GM19035 (cell line): Measurements from ENCODE around the gene SDC1.
"Not testable (repeated sequence)": the region's sequence is repeated elsewhere in the genome, so short reads cannot be mapped to it uniquely, and the experiment has no call there.

Source experiments
- ATAC-seq: cut with Tn5 transposase; IDR thresholded peaks from one replicate; pipeline ENCODE4 v1.9.1; 2021; ENCODE audit not compliant: unreplicated experiment

SDC1 gene, protein sequence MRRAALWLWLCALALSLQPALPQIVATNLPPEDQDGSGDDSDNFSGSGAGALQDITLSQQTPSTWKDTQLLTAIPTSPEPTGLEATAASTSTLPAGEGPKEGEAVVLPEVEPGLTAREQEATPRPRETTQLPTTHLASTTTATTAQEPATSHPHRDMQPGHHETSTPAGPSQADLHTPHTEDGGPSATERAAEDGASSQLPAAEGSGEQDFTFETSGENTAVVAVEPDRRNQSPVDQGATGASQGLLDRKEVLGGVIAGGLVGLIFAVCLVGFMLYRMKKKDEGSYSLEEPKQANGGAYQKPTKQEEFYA

DNA sequence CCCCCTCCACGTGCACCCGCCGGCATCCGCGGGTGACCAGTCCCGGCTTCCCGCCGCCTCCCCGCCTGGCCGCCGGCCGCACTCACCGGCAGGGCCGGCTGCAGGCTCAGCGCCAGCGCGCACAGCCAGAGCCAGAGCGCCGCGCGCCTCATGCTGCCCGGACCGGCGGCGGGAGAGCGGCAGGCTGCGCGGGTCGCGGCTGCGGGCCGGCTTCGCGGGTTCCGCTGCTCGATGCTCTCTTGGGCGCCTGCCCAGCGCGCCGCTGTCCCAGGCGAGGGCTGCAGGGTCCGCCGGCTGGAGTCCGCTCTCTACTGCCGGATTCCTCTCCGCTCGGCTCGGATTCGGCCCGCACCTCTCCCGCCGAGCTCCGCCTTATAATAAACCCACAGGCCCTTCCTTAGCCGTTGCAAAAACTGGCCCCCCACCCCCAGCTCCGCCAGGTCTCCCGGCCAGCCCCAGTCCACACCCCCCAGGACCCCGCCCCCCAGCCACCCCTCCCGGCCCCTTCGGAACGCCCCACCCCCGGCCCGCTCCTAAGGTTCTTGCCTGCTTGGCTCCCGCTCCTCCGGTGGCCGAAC is at the start of gene SDC1:
Gene SDC1 (minus strand): TSS at position 415 of the 578 bp plus-strand sequence. CDS start 263 bp downstream, at position 152.
- ATAC-seq = peak; percentile 36

GRCh38 chr2:20273042-20273441 is 48.1 kb upstream of the SDC1 start:
- ATAC-seq = no peak

- ATAC-seq = not testable (repeated sequence)
These were observed 43.4 kb upstream of the SDC1 start for GRCh38 chr2:20268317-20268716.

GRCh38 chr2:20267529-20267928 is 42.6 kb upstream of the SDC1 start:
- ATAC-seq = no peak

DNA sequence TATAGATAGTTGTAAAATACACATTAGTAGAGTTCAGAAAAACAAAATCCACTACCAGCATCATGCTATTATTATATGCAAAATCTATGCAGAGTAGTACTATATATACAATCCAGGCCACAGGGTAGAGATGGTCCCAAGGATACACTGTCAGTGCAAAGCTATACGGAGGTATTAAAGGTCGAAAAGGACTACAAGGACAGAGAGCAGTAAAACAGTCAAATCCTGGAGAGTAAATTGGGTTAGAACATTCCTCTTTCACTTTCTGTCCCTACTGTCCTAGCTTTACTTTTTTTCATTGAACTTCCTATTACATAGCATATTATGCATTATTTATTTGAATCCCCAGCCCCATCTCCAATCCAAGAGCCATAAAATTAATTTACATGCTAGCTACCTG is 39.7 kb upstream of the SDC1 start:
- ATAC-seq = no peak

DNA sequence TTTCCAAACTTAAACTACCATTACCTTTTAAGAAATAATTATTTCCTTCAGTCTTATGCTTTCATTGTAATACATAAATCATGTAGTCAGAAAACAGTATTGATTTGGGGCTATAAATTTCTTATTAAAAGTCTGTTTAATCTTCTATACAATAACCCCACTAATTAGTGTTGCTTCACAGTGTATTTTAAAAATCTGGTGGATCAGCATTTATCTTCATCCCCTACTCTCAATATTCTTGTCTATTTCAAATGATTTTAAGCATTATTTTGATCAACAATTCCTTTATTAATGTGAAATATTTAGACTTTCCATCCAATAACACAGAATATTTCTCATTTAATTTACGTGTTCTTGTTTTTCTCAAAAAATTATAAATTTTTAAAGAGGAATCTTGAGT is 32.5 kb upstream of the SDC1 start:
- no peak for ATAC-seq

DNA sequence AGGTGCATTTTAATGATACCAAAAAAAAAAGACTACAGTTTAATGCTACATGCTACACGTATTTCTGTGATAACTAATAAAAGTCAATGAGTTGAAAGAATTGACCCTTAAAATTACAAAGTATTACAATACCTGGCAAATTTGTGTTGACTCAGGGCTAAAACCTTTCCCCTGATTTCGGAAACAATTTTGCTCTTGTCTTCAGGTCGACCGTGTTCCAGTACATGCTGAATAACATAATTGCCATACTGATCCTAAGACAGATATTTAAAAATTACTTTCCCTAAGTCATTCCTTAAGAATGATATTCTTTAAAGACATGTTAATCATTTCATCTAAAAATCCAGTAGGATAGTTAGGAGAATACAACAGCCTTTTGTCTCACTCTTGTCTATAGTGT is 29.8 kb upstream of the SDC1 start:
- ATAC-seq = no peak

DNA sequence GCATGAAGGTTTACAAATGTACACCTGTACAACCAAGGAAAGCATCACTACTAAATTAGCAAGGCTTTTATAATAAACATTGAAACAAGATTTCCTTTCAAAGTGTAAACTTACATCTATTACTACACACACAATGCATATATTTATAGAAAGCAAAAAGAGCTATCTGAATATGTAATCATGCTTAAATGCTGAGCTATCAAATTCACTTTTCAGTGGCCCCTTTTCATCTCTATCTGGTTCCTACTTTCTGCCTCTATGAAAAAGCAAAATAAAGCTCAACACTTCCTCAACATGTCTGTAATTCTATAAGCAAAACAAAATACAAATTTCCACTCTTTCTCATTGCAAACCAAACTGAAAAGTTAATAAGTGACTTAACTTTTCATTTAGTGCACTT is 25.5 kb upstream of the SDC1 start:
- no peak for ATAC-seq

DNA sequence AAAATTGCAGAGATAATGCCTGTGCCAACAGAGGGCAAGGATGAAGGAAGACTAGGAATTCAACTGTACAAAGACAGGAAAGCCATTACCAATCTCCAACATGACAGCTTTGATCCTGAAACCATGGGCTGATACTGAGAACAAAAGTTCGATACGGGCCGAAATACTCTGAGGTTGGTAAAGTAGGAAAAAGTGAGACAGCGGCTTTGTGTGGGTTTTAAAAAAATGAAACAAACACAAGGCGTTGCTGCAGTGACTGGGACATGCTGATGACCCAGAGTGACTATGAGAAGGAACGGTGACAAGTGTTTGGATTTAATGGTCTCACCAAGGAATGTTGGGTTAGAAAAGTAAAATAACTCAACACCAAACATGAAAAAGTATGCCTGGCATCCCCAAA is 24.2 kb upstream of the SDC1 start:
- no peak for ATAC-seq

GRCh38 chr2:20247084-20247483 is 22.2 kb upstream of the SDC1 start:
- ATAC-seq = no peak

DNA sequence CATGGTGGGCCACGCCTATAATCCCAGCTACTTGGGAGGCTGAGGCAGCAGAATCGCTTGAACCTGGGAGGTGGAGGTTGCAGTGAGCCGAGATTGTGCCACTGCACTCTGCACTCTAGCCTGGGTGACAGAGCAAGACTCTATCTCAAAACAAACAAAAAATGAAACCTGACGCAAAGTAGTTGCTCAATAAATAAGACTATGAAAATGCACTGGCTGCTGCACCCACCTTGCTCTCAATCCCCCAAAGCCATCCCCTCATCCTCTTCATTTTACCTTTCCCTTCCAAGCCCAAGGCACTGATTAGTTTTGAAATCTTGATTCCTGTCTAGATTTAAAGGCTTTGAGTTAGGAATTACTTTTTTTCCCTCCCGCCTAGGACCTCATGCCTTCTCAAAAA is 18.7 kb upstream of the SDC1 start:
- ATAC-seq = not testable (repeated sequence)

GRCh38 chr2:20242727-20243377 is 17.9 kb upstream of the SDC1 start:
- no peak for ATAC-seq

DNA sequence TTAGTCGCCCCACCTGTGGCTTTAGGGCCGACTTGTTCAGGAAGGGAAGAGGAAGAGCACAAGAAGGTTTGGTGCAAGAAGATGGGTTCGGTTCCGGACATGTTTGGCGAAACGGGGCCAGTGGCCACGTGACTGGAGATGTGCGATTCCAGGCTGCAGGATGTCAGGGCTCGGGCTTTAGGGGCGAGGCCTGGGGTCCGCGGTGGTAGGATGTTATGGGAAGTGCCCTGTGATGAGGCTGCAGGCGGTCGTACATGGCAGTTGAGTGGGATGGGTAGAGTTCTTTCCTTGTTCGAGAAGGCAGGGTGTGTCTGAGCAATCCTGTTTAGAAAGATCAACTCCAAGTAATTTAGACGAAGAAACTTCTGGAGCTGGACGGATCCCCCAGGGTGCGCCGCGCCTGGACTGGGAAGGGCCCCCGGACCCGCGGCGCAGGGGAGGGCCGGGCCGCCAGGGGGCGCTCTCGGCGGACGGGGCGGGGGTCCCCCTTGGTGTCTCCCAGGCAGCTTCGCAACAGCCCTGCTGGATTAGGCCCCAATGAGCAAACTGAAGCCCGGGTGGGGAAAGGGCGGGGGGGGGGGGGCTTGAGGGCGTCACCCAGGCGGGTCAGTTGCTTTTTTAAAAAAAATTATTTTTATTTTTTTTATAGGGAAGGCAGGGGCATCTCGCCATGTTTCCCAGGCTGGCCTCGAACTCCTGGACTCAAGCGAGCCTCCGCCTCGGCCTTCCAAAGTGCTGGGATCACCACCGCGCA is 17.2 kb upstream of the SDC1 start:
- no peak for ATAC-seq

DNA sequence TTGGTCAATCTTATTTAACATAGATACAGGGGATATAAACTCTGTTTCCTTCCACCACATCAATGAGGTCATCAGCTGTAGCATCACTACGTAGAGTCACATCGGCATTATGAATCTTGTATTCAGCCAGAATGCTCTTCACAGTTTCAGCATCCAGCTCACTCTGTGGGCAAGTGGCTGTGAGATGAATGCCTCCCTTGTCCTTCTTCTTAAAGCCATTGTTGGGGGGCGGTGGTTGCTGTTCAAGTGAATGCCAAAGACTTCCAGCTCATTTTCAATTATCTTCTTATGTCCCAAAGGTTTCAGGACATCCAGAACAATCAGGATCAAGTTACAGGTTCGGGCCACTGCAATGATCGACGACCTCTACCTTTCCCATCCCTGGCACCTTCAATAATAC is 15.4 kb upstream of the SDC1 start:
- not testable (repeated sequence) for ATAC-seq

GRCh38 chr2:20236496-20236895 is 11.6 kb upstream of the SDC1 start:
- no peak for ATAC-seq

DNA sequence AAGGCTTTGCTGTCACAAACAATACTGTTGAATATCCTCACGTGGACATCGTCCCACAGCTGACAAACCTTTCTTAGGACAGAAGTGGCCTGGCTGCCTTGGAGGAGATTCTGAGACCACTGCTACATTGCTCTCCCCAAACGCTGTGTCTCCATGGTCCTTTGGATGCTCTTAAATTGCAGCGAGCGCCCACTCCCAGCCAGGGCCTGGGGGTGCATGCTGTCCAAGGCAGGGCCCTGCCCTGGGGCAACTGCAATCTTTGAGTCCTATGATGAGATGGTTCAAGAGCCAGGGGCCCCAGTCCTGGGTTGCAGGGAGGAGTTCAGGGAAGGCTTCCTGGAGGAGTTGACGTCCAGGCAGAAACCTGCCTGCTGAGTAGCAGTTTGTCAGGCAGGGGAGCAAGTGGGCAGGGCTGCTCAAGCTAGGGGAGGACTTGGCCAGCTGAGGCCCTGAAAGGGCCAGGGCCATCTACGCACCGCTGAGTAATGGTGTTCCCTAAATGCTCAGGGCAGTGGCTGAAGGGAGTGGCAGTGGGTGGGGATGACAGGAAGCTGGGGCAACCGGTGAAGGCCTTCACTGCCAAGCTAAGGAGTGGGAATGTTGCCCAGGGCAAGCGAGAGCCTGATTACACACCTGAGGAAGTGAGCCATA is 10.8 kb upstream of the SDC1 start:
- no peak for ATAC-seq

- ATAC-seq = not testable (repeated sequence)
These were observed 9.7 kb upstream of the SDC1 start for GRCh38 chr2:20234597-20234996.

DNA sequence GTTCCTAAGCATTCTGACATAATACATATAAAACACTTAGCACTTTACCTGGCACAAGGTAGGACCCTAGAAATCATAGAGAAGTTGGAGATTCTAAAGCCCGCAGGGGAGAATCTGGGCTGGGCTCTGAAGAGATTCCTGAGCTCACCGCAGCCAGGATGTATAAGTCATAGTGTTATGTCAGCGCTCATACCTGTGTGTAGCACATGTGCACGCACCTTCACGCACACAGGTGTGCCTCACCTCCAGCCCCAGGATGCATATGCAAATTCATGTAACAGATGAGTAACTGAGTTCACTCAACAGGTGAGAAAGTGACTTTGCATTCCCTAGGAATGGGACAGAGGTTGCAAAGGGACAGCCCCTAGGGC is 7.9 kb upstream of the SDC1 start:
- ATAC-seq = no peak

DNA sequence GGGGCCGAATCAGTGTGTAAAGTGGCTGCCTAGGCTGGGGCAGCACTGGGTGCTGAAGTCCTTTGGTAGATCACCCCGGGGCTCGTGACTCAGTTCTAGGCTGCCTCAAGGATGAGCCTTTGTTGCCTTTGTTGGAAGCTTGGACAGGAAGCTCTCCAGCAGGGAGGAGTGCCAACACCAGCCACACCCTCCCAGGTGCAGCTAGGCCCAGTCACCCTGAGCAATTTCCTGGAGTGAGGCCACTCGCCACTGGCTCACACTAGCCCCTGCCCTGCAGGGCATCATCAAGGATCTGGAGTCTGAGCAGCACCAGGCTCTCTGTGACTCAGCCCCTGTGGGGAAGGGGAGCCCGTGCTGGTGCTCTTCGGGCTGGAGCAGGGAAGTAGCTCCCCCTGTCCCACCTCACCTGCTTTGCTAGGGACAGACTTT is 6.7 kb upstream of the SDC1 start:
- no peak for ATAC-seq

DNA sequence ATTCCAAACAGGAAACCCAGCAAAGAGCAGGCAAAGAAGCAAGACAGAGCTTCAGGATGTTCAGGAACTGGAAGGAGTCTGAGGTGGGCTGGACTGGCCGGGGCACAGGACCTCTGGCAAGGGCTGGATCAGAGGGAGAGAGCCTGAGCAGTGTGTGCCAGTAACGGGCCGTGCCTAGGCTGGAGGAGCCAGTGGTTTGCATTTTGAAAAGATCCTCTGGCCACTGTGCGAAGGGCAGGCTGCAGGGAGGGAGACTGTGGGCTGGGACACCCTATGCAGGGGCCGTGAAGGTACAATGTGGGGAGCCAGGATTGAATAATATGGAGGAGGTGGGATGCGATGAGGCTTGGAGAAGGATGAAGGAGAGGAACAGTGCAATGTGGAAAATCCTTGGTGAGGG is 6.2 kb upstream of the SDC1 start:
- ATAC-seq = no peak

DNA sequence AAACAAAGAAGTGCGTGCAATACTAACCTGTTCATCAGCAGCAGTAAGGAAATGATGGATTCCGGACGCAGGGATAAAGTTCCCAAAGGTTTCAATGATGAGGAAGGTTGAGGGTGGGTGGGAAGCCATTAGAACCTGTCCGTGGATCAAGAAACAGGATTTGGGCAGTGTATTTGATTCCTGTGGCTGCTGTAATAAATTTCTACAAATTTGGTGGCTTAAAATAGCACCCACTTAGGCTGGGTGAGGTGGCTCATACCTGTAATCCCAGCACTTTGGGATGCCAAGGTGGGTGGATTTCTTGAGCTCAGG is 5.1 kb upstream of the SDC1 start:
- ATAC-seq = no peak
